Measurements from ENCODE around the gene HLA-B.

GRCh38 chr6:31386977-31387376 is 30.0 kb upstream of the HLA-B start:
- TF ChIP-seq, protein P1, sequence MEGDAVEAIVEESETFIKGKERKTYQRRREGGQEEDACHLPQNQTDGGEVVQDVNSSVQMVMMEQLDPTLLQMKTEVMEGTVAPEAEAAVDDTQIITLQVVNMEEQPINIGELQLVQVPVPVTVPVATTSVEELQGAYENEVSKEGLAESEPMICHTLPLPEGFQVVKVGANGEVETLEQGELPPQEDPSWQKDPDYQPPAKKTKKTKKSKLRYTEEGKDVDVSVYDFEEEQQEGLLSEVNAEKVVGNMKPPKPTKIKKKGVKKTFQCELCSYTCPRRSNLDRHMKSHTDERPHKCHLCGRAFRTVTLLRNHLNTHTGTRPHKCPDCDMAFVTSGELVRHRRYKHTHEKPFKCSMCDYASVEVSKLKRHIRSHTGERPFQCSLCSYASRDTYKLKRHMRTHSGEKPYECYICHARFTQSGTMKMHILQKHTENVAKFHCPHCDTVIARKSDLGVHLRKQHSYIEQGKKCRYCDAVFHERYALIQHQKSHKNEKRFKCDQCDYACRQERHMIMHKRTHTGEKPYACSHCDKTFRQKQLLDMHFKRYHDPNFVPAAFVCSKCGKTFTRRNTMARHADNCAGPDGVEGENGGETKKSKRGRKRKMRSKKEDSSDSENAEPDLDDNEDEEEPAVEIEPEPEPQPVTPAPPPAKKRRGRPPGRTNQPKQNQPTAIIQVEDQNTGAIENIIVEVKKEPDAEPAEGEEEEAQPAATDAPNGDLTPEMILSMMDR (conservative IDR thresholded peaks at IDR 0.05; ENCODE audit: low read depth, low read length) = no peak
- TF ChIP-seq EZH2phosphoT487 (IDR thresholded peaks at IDR 0.05; ENCODE audit: borderline replicate concordance, low read length) (no peak), EZH2 (IDR thresholded peaks at IDR 0.05; ENCODE audit: low read length, unreplicated experiment) (no peak)

All from PC-3 (cell line).